HEK293 (cell line): ENCODE data around the gene ATXN7.

Source experiments
- CTCF ChIA-PET: fragments of 350-600 bp; formaldehyde crosslinking; extraction: SDS; loops from one replicate; lab custom pipeline; 2021; ENCODE audit warnings: antibody characterized with exemption; lab: Yijun Ruan, JAX
- POLR2A ChIA-PET: fragments of 300-600 bp; formaldehyde crosslinking; extraction: SDS; loops from one replicate; lab custom pipeline; 2020; ENCODE audit warnings: antibody characterized with exemption, inconsistent platforms; lab: Yijun Ruan, JAX
- H3K27ac ChIP-seq: fragments of 200-500 bp; sonication (Bioruptor generic); 2 replicates; pipeline ENCODE4 v1.5.1; 2014; ENCODE audit warnings: low read depth, low read length, control low read depth, inconsistent platforms; ENCODE audit errors: extremely low read depth
- H3K36me3 ChIP-seq, 2 experiments: fragments of 200-500 bp in 1 of 2; sonication (Bioruptor generic) in 1 of 2; 1 replicate in 1 of 2; 2 replicates in 1 of 2; pipeline ENCODE4 v1.5.1; 2014 to 2017; ENCODE audit warnings: inconsistent platforms in 2 of 2, low read length in 2 of 2; ENCODE audit not compliant: control insufficient read depth in 2 of 2, insufficient read depth in 1 of 2
- H3K4me1 ChIP-seq: fragments of 200-500 bp; sonication (Bioruptor generic); 2 replicates; pipeline ENCODE4 v1.5.1; 2014; ENCODE audit warnings: mild to moderate bottlenecking, low read length, inconsistent platforms; ENCODE audit not compliant: control insufficient read depth, insufficient read depth
- H3K4me3 ChIP-seq: 2 replicates; pipeline ENCODE4 v1.5.1; 2011; ENCODE audit warnings: low read depth, mild to moderate bottlenecking, control low read depth, low read length, moderate library complexity
- H3K9me3 ChIP-seq: fragments of 200-500 bp; sonication (Bioruptor generic); 2 replicates; pipeline ENCODE4 v1.5.1; 2014; ENCODE audit warnings: low read depth, low read length, inconsistent platforms; ENCODE audit not compliant: control insufficient read depth, insufficient read depth
- SALL2 ChIP-seq: fragments of 450-650 bp; formaldehyde crosslinking; IDR thresholded peaks from 2 replicates; pipeline ENCODE4 v1.5.0; 2017; ENCODE audit warnings: missing biosample characterization, mild to moderate bottlenecking, missing genetic modification characterization, borderline replicate concordance
- TCF7L2 ChIP-seq: IDR thresholded peaks from 2 replicates; pipeline ENCODE4 v1.6.1; 2011; ENCODE audit warnings: low read depth, mild to moderate bottlenecking, inconsistent platforms, low read length, moderate library complexity, borderline replicate concordance
- WT1 ChIP-seq: fragments of 450-650 bp; formaldehyde crosslinking; IDR thresholded peaks from 2 replicates; pipeline ENCODE4 v1.5.1; 2016; ENCODE audit warnings: missing biosample characterization, missing genetic modification characterization
- ZBTB17 ChIP-seq: fragments of 450-650 bp; formaldehyde crosslinking; IDR thresholded peaks from 2 replicates; pipeline ENCODE4 v1.5.1; 2016; ENCODE audit warnings: missing biosample characterization, missing genetic modification characterization
- ZBTB20 ChIP-seq: fragments of 450-650 bp; formaldehyde crosslinking; IDR thresholded peaks from 2 replicates; pipeline ENCODE4 v1.5.1; 2016; ENCODE audit warnings: missing biosample characterization, missing genetic modification characterization
- ZBTB21 ChIP-seq: fragments of 450-650 bp; formaldehyde crosslinking; IDR thresholded peaks from 2 replicates; pipeline ENCODE4 v1.5.1; 2017; ENCODE audit warnings: missing biosample characterization, missing genetic modification characterization
- ZBTB8A ChIP-seq: fragments of 450-650 bp; formaldehyde crosslinking; IDR thresholded peaks from 2 replicates; pipeline ENCODE4 v1.5.1; 2016; ENCODE audit warnings: missing biosample characterization, missing genetic modification characterization
- ZFHX2 ChIP-seq: fragments of 450-650 bp; formaldehyde crosslinking; conservative IDR thresholded peaks from 2 replicates; pipeline ENCODE4 v1.5.1; 2016; ENCODE audit warnings: missing biosample characterization, missing genetic modification characterization
- ZIC2 ChIP-seq: fragments of 450-650 bp; formaldehyde crosslinking; IDR thresholded peaks from 2 replicates; pipeline ENCODE4 v1.5.1; 2016; ENCODE audit warnings: missing biosample characterization, missing genetic modification characterization
- ZNF146 ChIP-seq: fragments of 450-650 bp; formaldehyde crosslinking; IDR thresholded peaks from 2 replicates; pipeline ENCODE4 v1.5.1; 2016; ENCODE audit warnings: missing biosample characterization, missing genetic modification characterization
- ZNF514 ChIP-seq: fragments of 450-650 bp; formaldehyde crosslinking; IDR thresholded peaks from 2 replicates; pipeline ENCODE4 v1.5.1; 2016; ENCODE audit warnings: missing biosample characterization, missing genetic modification characterization
- ZNF596 ChIP-seq: fragments of 450-650 bp; IDR thresholded peaks from 2 replicates; pipeline ENCODE4 v1.5.0; 2018; ENCODE audit warnings: missing biosample characterization, mild to moderate bottlenecking, missing genetic modification characterization, moderate library complexity
- ZNF610 ChIP-seq: fragments of 450-650 bp; formaldehyde crosslinking; IDR thresholded peaks from 2 replicates; pipeline ENCODE4 v1.5.1; 2016; ENCODE audit warnings: missing biosample characterization, missing genetic modification characterization, borderline replicate concordance
- ZNF660 ChIP-seq: fragments of 450-650 bp; IDR thresholded peaks from 2 replicates; pipeline ENCODE4 v1.5.1; 2018; ENCODE audit warnings: missing biosample characterization, mild to moderate bottlenecking, missing genetic modification characterization
- ZNF707 ChIP-seq: fragments of 450-650 bp; formaldehyde crosslinking; IDR thresholded peaks from 2 replicates; pipeline ENCODE4 v1.5.1; 2016; ENCODE audit warnings: missing biosample characterization, missing genetic modification characterization
- ZXDB ChIP-seq: fragments of 450-650 bp; formaldehyde crosslinking; IDR thresholded peaks from 2 replicates; pipeline ENCODE4 v1.5.1; 2016; ENCODE audit warnings: missing biosample characterization, missing genetic modification characterization
- TF ChIP-seq, protein P1 (sequence below): fragments of 450-650 bp; formaldehyde crosslinking; IDR thresholded peaks from 2 replicates; pipeline ENCODE4 v1.5.1; 2016; ENCODE audit warnings: missing biosample characterization, missing genetic modification characterization, low read depth
- TF ChIP-seq, protein P2 (sequence below): fragments of 450-650 bp; formaldehyde crosslinking; IDR thresholded peaks from 2 replicates; pipeline ENCODE4 v1.5.1; 2016; ENCODE audit warnings: missing biosample characterization, missing genetic modification characterization
- TF ChIP-seq, protein P3 (sequence below): fragments of 450-650 bp; formaldehyde crosslinking; IDR thresholded peaks from 2 replicates; pipeline ENCODE4 v1.5.1; 2017; ENCODE audit warnings: missing biosample characterization, missing genetic modification characterization
- TF ChIP-seq, protein P4 (sequence below): fragments of 450-650 bp; formaldehyde crosslinking; conservative IDR thresholded peaks from 2 replicates; pipeline ENCODE4 v1.5.1; 2016; ENCODE audit warnings: low read depth, missing biosample characterization, missing genetic modification characterization
- TF ChIP-seq, protein P5 (sequence below): fragments of 450-650 bp; IDR thresholded peaks from 2 replicates; pipeline ENCODE4 v1.5.1; 2018; ENCODE audit warnings: missing biosample characterization, mild to moderate bottlenecking, missing genetic modification characterization
- TF ChIP-seq, protein P6 (sequence below): sonication (generic); formaldehyde crosslinking; IDR thresholded peaks from 2 replicates; pipeline ENCODE4 v1.8.1; 2022; ENCODE audit warnings: mild to moderate bottlenecking, moderate library complexity, missing genetic modification reagents

Gene ATXN7, protein sequence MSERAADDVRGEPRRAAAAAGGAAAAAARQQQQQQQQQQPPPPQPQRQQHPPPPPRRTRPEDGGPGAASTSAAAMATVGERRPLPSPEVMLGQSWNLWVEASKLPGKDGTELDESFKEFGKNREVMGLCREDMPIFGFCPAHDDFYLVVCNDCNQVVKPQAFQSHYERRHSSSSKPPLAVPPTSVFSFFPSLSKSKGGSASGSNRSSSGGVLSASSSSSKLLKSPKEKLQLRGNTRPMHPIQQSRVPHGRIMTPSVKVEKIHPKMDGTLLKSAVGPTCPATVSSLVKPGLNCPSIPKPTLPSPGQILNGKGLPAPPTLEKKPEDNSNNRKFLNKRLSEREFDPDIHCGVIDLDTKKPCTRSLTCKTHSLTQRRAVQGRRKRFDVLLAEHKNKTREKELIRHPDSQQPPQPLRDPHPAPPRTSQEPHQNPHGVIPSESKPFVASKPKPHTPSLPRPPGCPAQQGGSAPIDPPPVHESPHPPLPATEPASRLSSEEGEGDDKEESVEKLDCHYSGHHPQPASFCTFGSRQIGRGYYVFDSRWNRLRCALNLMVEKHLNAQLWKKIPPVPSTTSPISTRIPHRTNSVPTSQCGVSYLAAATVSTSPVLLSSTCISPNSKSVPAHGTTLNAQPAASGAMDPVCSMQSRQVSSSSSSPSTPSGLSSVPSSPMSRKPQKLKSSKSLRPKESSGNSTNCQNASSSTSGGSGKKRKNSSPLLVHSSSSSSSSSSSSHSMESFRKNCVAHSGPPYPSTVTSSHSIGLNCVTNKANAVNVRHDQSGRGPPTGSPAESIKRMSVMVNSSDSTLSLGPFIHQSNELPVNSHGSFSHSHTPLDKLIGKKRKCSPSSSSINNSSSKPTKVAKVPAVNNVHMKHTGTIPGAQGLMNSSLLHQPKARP

DNA sequence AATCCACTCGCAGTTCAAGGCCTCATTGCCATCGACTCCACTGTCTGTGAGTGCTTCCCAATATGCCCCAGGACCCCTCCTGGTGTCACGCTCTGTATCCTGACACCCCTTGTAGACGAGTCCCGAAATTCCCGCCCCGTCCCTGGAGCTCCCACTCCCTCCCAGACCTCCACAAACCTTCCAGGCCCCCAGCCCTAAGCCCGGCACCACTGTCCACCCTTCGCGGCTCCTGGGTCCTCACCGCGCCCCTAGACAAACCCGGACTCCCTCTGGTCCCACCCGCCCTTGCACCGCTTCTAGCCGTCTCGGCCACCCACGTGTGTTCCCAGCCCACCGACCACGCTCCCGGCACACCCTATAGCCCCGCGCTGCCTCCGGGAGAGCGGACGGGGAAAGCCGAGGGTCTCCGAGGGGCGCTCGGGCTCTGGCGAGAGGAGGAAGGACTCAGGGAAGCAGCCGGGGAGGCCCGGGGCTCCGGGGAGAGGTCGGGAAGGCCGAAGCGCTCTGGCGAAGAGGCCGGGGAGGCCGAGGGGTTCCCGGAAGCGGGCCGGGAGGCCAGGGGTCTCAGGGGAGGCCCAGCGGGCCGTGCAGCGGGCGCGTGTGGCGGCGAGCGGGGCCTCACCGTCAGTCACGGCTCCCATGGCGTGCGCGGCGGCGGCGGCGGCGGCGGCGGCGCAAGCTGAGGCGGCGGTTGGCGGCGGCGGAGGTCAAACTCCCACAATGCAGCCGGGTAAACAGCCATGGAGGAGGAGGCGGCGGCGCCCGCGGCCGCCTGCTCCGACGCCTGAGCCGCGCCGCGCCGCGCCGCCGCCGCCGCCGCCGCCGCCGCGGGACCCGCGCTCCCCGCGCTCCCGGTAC is at the start of gene ATXN7, which contains the start of gene THOC7:
ATXN7 (plus strand) TSS at position 718 of the 858 bp plus-strand sequence. CDS start 48,732 bp downstream, outside the sequence.
THOC7 (minus strand) TSS at position 656 of the 858 bp plus-strand sequence; CDS start at position 641, 15 bp downstream.
- H3K4me1 ChIP-seq, result no peaks in the 10 kb centered on the region; the same call in 1 of the 2 replicates
- ChIA-PET CTCF (no interaction called here), POLR2A (interaction anchor here (0.7 to 0.9 kb wide), 3 partner anchors 13 to 48 kb away, joined by 3 to 5 read pairs (median 5); partner anchors contain the start of gene SCAANT1)
- peaks cover 0 to 4% of the 10 kb centered on the region in 2 experiments; a peak in 1 of 3 replicates for H3K36me3 ChIP-seq
- H3K9me3 ChIP-seq, result no peaks in the 10 kb centered on the region
- peak within 1 kb of the TSS; percentile 89 for H3K27ac ChIP-seq
- peak within 1 kb of the TSS; percentile 96 for H3K4me3 ChIP-seq
- TF ChIP-seq ZNF596 (tag by site-specific recombination) (no peak), ZFHX2 (tag by site-specific recombination) (peak; percentile 36), ZNF660 (tag by site-specific recombination) (0 out of 2 replicates have a peak, but pooled peaks have one; percentile 17), ZNF146 (tag by site-specific recombination) (no peak), ZIC2 (tag by site-specific recombination) (0 out of 2 replicates have a peak, but pooled peaks have one; percentile 15), WT1 (tag by site-specific recombination) (no peak), ZBTB8A (tag by site-specific recombination) (no peak), ZXDB (peak; percentile 13; the same call in 1 of the 2 replicates), ZBTB20 (tag by site-specific recombination) (peak; percentile 85), ZNF514 (tag by site-specific recombination) (no peak), ZNF610 (no peak), TCF7L2 (no peak), ZBTB21 (tag by site-specific recombination) (no peak), SALL2 (no peak), ZBTB17 (tag by site-specific recombination) (peak; percentile 74), ZNF707 (no peak)
- TF ChIP-seq, protein P1, sequence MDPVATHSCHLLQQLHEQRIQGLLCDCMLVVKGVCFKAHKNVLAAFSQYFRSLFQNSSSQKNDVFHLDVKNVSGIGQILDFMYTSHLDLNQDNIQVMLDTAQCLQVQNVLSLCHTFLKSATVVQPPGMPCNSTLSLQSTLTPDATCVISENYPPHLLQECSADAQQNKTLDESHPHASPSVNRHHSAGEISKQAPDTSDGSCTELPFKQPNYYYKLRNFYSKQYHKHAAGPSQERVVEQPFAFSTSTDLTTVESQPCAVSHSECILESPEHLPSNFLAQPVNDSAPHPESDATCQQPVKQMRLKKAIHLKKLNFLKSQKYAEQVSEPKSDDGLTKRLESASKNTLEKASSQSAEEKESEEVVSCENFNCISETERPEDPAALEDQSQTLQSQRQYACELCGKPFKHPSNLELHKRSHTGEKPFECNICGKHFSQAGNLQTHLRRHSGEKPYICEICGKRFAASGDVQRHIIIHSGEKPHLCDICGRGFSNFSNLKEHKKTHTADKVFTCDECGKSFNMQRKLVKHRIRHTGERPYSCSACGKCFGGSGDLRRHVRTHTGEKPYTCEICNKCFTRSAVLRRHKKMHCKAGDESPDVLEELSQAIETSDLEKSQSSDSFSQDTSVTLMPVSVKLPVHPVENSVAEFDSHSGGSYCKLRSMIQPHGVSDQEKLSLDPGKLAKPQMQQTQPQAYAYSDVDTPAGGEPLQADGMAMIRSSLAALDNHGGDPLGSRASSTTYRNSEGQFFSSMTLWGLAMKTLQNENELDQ (tag by site-specific recombination), result no peak
- TF ChIP-seq, protein P2, sequence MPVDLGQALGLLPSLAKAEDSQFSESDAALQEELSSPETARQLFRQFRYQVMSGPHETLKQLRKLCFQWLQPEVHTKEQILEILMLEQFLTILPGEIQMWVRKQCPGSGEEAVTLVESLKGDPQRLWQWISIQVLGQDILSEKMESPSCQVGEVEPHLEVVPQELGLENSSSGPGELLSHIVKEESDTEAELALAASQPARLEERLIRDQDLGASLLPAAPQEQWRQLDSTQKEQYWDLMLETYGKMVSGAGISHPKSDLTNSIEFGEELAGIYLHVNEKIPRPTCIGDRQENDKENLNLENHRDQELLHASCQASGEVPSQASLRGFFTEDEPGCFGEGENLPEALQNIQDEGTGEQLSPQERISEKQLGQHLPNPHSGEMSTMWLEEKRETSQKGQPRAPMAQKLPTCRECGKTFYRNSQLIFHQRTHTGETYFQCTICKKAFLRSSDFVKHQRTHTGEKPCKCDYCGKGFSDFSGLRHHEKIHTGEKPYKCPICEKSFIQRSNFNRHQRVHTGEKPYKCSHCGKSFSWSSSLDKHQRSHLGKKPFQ (tag by site-specific recombination), result no peak
- TF ChIP-seq, protein P3, sequence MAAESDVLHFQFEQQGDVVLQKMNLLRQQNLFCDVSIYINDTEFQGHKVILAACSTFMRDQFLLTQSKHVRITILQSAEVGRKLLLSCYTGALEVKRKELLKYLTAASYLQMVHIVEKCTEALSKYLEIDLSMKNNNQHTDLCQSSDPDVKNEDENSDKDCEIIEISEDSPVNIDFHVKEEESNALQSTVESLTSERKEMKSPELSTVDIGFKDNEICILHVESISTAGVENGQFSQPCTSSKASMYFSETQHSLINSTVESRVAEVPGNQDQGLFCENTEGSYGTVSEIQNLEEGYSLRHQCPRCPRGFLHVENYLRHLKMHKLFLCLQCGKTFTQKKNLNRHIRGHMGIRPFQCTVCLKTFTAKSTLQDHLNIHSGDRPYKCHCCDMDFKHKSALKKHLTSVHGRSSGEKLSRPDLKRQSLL (tag by site-specific recombination), result no peak
- TF ChIP-seq, protein P4, sequence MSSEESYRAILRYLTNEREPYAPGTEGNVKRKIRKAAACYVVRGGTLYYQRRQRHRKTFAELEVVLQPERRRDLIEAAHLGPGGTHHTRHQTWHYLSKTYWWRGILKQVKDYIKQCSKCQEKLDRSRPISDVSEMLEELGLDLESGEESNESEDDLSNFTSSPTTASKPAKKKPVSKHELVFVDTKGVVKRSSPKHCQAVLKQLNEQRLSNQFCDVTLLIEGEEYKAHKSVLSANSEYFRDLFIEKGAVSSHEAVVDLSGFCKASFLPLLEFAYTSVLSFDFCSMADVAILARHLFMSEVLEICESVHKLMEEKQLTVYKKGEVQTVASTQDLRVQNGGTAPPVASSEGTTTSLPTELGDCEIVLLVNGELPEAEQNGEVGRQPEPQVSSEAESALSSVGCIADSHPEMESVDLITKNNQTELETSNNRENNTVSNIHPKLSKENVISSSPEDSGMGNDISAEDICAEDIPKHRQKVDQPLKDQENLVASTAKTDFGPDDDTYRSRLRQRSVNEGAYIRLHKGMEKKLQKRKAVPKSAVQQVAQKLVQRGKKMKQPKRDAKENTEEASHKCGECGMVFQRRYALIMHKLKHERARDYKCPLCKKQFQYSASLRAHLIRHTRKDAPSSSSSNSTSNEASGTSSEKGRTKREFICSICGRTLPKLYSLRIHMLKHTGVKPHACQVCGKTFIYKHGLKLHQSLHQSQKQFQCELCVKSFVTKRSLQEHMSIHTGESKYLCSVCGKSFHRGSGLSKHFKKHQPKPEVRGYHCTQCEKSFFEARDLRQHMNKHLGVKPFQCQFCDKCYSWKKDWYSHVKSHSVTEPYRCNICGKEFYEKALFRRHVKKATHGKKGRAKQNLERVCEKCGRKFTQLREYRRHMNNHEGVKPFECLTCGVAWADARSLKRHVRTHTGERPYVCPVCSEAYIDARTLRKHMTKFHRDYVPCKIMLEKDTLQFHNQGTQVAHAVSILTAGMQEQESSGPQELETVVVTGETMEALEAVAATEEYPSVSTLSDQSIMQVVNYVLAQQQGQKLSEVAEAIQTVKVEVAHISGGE (tag by site-specific recombination), result 0 out of 2 replicates have a peak, but pooled peaks have one; percentile 10
- TF ChIP-seq, protein P5, sequence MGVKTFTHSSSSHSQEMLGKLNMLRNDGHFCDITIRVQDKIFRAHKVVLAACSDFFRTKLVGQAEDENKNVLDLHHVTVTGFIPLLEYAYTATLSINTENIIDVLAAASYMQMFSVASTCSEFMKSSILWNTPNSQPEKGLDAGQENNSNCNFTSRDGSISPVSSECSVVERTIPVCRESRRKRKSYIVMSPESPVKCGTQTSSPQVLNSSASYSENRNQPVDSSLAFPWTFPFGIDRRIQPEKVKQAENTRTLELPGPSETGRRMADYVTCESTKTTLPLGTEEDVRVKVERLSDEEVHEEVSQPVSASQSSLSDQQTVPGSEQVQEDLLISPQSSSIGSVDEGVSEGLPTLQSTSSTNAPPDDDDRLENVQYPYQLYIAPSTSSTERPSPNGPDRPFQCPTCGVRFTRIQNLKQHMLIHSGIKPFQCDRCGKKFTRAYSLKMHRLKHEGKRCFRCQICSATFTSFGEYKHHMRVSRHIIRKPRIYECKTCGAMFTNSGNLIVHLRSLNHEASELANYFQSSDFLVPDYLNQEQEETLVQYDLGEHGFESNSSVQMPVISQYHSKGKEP, result no peak
- TF ChIP-seq, protein P6, sequence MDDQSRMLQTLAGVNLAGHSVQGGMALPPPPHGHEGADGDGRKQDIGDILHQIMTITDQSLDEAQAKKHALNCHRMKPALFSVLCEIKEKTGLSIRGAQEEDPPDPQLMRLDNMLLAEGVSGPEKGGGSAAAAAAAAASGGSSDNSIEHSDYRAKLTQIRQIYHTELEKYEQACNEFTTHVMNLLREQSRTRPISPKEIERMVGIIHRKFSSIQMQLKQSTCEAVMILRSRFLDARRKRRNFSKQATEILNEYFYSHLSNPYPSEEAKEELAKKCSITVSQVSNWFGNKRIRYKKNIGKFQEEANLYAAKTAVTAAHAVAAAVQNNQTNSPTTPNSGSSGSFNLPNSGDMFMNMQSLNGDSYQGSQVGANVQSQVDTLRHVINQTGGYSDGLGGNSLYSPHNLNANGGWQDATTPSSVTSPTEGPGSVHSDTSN, result no peak
